ENCODE data around the gene TMEM92.

TMEM92 gene

GRCh38 chr17:50274142-50274896 is at the start of gene TMEM92:
Gene TMEM92, plus strand, starts transcription at chr17:50274466. Its CDS starts 36 bp downstream, at chr17:50274502.
- peak; percentile 40 for DNase-seq

GRCh38 chr17:50225701-50226240 is 48.5 kb upstream of the TMEM92 start:
- no peak for DNase-seq

GRCh38 chr17:50234581-50234980 is 39.7 kb upstream of the TMEM92 start:
- no peak for DNase-seq

- DNase-seq: no peak
Measured at GRCh38 chr17:50237901-50238300, 36.4 kb upstream of the TMEM92 start.

GRCh38 chr17:50238601-50239280 is 35.5 kb upstream of the TMEM92 start:
- DNase-seq: no peak

GRCh38 chr17:50239937-50240336 is 34.3 kb upstream of the TMEM92 start:
- DNase-seq: no peak

- DNase-seq: no peak
Measured at GRCh38 chr17:50240851-50241250, 33.4 kb upstream of the TMEM92 start.

- no peak for DNase-seq
Measured at GRCh38 chr17:50241431-50241830, 32.8 kb upstream of the TMEM92 start.

- DNase-seq: no peak
Measured at GRCh38 chr17:50244771-50245170, 29.5 kb upstream of the TMEM92 start.

GRCh38 chr17:50248255-50248654 is 26.0 kb upstream of the TMEM92 start:
- DNase-seq: no peak

GRCh38 chr17:50252781-50253180 is 21.5 kb upstream of the TMEM92 start:
- no peak for DNase-seq

GRCh38 chr17:50255766-50256635 is 18.3 kb upstream of the TMEM92 start:
- DNase-seq: no peak

GRCh38 chr17:50256826-50257618 is 17.2 kb upstream of the TMEM92 start:
- no peak for DNase-seq

GRCh38 chr17:50257676-50258224 is 16.5 kb upstream of the TMEM92 start:
- no peak for DNase-seq

GRCh38 chr17:50258647-50259476 is 15.4 kb upstream of the TMEM92 start:
- DNase-seq: no peak

- DNase-seq: no peak
Measured at GRCh38 chr17:50259477-50260324, 14.6 kb upstream of the TMEM92 start.

GRCh38 chr17:50260501-50260911 is 13.8 kb upstream of the TMEM92 start:
- DNase-seq: no peak

- DNase-seq: no peak
Measured at GRCh38 chr17:50261051-50261915, 13.0 kb upstream of the TMEM92 start.
